Testis (tissue), 2 donors: ENCODE data around the gene ADSS1.

Experiments used
- CTCF ChIP-seq, 3 experiments: fragments of 450-650 bp in 2 of 3; fragments of 200-600 bp in 1 of 3; sonication (generic) in 1 of 3; IDR thresholded peaks; one replicate each; pipeline ENCODE4 v1.5.1; 2016 to 2019; ENCODE audit warnings: antibody characterized with exemption in 3 of 3, mild to moderate bottlenecking in 2 of 3, moderate library complexity in 1 of 3
- POLR2A ChIP-seq: fragments of 450-650 bp; IDR thresholded peaks from one replicate; pipeline ENCODE4 v1.6.1; 2017; ENCODE audit warnings: antibody characterized with exemption, mild to moderate bottlenecking, moderate library complexity

DNA sequence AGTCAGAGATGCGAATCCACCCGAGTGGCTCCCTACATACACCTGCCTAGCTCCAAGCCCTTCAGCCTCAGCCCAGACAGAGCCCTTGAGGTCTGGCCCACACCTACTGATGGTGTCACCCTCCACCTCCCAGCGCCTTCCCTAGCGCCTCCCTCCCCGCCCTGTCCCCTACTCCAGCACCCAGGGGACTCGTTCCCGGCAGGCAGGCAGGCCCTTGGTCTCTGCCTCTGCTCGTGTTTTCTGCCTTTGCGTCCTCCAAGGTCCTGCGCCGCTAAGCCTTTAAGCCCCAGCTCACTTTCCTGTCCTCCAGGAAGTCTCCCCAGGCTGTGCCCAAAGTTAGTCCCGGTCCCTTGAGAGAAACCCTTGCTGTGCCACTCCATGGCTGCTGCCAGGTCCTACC is 21.9 kb upstream of the ADSS1 start:
- no peak for TF ChIP-seq POLR2A
- TF ChIP-seq CTCF (IDR thresholded peaks at IDR 0.05), result no peak
